GM21515 (cell line): Measurements from ENCODE around the gene HSF2BP.
"Not testable (repeated sequence)": the region's sequence is repeated elsewhere in the genome, so short reads cannot be mapped to it uniquely, and the experiment has no call there.

ENCODE experiments used
- ATAC-seq: cut with Tn5 transposase; IDR thresholded peaks from one replicate; pipeline ENCODE4 v1.9.1; 2021; ENCODE audit not compliant: unreplicated experiment

HSF2BP gene

GRCh38 chr21:43659136-43660000 is at the start of gene HSF2BP, which contains the start of gene RRP1B:
HSF2BP (minus strand) TSS chr21:43659488; CDS start chr21:43658096, 1,392 bp downstream.
RRP1B (plus strand) TSS chr21:43659560; CDS start chr21:43659665, 105 bp downstream.
- peak; percentile 69 for ATAC-seq

DNA sequence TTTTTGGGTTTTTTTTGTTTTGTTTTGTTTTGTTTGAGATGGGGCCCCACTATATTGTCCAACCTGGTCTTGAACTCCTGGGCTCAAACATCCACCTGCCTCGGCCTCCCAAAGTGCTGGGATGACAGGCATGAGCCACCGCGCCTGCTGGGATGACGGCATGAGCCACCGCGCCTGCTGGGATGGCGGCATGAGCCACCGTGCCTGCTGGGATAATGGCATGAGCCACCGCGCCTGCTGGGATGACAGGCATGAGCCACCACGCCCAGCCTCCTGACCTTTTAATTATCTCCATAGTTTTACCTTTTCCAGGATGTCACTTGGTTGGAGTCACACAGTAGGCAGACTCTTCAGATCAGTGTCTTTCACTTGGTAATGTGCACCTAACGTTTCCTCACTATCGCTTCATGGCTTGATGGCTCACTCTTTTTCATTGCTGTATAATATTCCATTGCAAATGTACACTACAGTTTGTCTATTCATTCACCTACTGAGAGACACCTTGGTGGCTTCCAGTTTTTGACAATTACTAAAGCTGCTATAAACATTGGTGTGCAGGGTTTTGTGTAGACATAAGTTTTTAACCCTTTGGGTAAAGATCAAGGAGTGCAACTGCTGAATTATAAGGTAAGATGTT is 49.6 kb upstream of the HSF2BP start:
- no peak for ATAC-seq

- ATAC-seq: no peak
Observed at GRCh38 chr21:43707462-43707861, 48.2 kb upstream of the HSF2BP start.

GRCh38 chr21:43703035-43703880 is 44.0 kb upstream of the HSF2BP start:
- ATAC-seq: no peak

DNA sequence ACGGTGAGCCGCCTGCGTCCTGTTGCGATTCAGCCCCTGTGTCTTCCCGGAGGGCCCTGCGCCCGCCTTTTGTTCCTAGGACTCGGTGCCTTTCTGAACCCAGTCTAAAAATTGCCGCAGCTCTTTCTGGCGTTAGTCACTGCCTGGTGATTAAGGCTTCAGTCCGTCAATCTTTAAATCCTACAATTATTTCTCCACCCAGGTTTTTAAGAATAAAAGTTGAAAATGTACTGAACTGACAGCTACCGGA is 43.4 kb upstream of the HSF2BP start:
- no peak for ATAC-seq

GRCh38 chr21:43701936-43702784 is 42.9 kb upstream of the HSF2BP start:
- ATAC-seq: no peak

- no peak for ATAC-seq
Observed at GRCh38 chr21:43699933-43700599, 40.8 kb upstream of the HSF2BP start.

DNA sequence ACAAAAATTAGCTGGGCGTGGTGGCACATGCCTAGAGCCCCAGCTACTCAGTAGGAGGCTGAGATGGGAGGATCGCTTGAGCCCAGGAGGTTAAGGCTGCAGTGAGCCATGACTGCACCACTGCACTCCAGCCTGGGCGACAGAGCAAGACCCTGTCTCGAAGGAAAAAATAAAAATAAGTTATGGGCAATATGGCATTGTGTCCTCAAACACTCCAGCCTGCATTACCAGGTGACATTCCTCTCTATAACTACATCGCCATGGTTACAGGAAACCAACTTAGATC is 40.1 kb upstream of the HSF2BP start:
- not testable (repeated sequence) for ATAC-seq

DNA sequence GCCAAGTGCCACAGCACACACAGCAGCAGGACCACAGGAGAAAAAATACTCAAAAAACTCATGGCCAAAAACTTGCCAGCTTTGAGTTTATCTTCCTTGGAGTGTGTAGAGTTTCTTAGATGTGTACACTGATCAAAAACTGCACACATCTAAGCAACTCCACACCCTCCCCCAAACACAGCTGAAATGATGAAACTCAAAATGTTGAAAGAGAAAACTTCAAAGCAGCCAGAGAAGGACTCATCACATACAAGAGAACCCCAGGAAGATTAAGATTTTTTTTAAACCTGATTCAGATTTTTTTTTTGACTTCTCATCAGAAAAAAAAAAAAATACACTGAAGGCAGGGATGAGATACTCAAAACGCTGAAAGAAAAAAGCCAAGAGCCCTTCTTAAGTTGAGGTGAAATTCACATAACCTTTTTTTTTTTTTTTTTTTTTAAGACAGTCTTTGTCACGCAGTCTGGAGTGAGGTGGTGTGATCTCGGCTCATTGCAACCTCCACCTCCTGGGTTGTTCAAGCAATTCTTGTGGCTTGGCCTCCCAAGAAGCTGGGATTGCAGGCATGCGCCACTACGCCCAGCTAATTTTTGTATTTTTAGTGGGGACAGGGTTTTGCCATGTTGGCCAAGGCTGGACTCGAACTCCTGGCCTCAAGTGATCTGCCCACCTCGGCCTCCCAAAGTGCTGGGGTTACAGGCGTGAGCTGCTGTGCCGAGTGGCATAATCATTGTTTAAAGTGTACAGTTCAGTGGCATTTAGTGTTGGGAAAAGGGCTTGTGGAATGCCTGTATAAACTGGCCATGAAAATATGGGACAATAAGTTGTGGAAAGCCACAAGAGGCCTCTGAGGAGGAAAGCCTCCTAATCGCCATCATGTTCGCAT is 38.7 kb upstream of the HSF2BP start:
- ATAC-seq: no peak

DNA sequence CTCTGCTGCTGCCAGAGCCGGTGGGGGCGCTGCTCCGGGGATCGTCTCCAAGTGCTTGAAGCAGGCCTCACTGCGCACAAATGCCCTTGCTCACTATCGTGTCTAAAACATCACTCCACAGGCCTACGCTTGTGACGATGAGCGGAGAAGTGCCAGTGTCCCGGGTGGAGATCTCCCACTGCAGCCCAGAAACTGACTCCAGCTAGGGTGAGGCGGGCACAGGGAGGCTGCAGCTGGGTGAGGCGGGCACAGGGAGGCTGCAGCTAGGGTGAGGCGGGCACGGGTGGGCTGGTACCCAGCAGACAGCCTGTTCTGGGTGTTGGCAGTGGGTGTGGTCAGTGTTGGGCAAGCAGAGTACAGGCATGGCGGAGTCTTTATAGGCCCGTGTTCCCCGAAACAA is 36.9 kb upstream of the HSF2BP start:
- no peak for ATAC-seq

- no peak for ATAC-seq
Observed at GRCh38 chr21:43694437-43695079, 35.3 kb upstream of the HSF2BP start.

DNA sequence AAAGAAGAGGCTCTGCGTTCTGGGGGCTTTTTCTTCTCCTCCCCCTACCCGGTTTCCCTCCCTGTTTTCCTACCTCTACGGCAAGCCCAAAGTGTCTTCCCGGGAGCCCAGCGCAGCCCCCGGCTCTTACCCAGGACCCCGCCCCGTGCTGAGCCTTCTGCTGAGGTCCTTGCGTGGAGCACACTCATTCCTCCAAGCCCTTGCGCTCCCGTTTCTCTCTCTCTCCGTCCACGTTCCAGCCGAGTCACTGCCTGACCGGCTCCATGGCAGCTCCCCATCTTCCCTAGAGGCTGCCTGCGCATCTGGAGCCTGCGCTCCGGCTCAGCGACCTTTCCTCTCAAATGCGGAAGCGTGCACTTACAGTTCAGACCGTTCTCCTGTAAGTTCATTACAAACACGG is 34.7 kb upstream of the HSF2BP start:
- no peak for ATAC-seq

DNA sequence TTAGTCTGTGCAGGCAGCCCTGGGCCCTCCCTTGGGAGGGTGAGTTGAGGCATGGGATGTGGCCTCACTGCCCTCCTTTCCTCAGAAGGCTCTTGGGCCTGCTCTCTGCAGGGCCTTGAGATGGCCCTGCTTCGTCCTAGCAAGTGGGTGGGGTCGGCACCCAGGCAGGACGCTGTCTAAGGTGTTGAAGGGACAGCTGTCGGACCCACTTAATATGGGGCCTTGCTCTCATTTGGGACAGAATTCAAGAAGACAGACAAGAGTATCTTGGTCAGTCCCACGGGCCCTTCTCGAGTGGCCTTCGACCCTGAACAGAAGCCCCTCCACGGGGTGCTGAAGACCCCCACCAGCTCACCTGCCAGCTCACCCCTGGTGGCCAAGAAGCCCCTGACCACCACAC is 33.7 kb upstream of the HSF2BP start:
- ATAC-seq: no peak

- no peak for ATAC-seq
Observed at GRCh38 chr21:43691801-43692200, 32.5 kb upstream of the HSF2BP start.

DNA sequence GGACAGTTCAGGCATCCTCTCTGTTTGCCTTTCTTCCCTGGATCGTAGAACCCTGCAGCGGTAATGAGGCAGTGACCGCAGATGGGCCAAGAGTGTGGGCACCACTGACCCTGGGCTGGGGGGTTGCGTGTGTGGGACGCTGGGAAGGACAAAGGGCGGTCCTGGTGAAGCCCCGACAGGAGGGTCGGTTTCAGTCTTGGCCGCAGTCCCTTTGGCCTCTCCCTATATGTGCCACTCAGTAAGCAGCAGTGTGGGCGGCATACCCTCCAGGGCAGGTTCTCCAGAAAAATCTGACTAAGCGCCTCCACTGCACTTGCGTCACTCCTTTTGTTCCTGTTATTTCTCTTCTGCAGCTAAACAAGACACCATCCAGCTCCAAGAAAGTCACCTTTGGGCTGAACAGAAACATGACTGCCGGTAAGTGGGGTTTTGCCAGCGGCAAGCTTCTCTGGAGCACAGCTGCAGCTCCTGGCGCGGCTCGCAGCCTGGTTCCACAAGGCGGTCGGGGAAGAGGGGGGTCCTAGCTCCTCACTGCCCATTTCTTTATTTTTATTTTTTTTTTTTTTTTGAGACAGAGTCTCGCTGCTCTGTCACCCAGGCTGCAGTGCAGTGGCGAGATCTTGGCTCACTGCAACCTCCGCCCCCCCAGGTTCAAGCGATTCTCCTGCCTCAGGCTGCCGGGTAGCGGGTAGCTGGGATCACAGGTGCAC is 32.0 kb upstream of the HSF2BP start:
- ATAC-seq: no peak

DNA sequence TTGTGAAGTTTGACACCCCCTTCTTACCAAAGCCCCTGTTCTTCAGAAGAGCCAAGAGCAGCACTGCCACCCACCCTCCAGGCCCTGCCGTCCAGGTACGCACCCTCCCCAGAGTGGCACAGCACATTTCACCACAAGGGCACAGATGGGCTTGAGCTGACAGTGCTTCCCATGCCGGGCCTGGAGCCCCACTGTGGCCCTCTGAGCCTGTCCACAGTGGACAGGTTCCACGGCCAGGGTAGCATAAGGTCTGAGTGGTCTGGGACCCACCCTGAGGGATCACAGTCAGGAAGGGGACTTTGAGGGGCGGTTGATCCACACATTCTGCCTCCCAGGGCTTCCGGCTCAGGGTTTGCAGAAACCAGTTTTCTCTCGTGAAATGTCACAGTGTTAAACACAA is 31.1 kb upstream of the HSF2BP start:
- no peak for ATAC-seq

DNA sequence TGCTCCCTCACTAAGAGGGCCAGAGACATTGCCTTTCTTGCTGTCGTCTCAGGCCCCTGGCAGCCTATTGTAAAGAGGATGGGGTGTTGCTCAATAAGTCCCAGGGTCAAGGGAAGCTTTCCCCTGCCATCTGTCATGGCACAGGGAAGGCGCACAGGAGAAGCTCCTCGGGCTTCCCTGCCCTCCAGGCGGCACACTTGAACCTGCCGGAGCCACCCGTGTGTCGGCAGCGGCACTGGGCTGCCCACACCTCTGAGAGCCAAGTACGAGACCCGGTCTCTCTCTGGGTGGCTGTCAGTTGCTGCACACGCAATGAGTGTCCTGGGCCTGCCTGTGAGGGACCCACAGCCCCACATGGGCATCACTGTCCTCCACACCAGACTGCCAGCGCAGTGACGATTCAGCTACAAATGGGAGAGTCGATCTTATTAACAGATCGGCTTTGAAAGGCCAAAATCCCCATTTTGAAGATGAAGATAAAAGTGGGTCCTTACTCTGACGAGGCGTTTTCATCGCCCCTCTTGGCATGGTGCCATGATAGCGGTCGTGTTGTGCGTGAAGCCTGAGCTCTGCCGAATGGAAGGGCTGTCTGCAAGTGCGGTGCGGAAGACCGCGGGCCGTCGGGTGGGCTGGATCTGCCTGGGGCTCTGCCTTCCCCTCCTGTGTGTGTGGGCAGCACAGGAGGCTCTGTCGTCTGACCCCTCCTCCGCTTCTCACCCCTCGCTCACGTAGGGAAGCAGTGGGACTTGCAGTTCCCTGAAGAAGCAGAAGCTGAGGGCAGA is 30.5 kb upstream of the HSF2BP start:
- ATAC-seq: no peak

DNA sequence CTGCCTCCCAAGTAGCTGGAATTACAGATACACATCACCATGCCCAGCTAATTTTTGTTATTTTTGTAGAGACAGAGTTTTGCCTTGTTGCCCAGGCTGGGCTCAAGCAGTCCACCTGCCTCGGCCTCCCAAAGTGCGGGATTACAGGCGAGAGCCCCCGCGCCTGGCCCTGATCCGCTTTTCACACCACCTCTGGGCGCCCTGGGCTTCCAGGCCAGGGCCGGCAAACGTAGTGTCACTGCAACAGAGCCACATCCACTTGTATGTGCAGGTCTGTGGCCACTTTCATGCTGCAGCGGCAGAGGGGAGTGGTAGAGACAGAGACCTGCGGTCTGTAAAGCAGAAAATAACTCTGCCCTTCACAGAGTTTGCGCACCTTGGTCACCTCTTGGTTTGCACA is 29.6 kb upstream of the HSF2BP start:
- ATAC-seq: no peak
